HCT116 (cell line): ENCODE measurements around the gene NUCB1. TPM values are rescaled to one million over a fixed set of nuclear protein-coding genes. Genes with fewer than 3 reads are reported as not detected.
A peak's percentile ranks its signal among the peaks of the same experiment; 100 is the strongest.

Experiments
- ATAC-seq: fragments of 200-7000 bp; cut with Tn5 transposase; 2 replicates; pipeline ENCODE4 v1.9.1; 2020; ENCODE audit warnings: mild to moderate bottlenecking, moderate library complexity
- BruUV-seq: library from RNA; stranded (reverse); fragments of 400-500 nt; replicated peaks from 2 replicates; lab custom pipeline; 2021; lab: Mats Ljungman, UMichigan
- CTCF ChIA-PET: fragments of 300-600 bp; sonication (Branson Sonifier 250); formaldehyde crosslinking; loops from one replicate; lab custom pipeline; 2021; ENCODE audit warnings: antibody characterized with exemption; lab: Charles Lee
- POLR2A ChIA-PET: fragments of 300-600, 350-600 bp; sonication (Branson Sonifier 250); formaldehyde crosslinking; loops from one replicate; lab custom pipeline; 2021; ENCODE audit warnings: antibody characterized with exemption; lab: Charles Lee
- RAD21 ChIA-PET, 2 experiments: fragments of 300-600 bp; sonication (Branson Sonifier 250); formaldehyde crosslinking; loops; one replicate each; lab custom pipeline; 2023; ENCODE audit warnings: low total read pairs in 2 of 2; ENCODE audit not compliant: uncharacterized antibody in 2 of 2, unreplicated experiment in 2 of 2, low non-redundant PET in 1 of 2; lab: Charles Lee
- DNase-seq: peaks from one replicate; pipeline ENCODE4 v3.0.0-alpha.2; 2010; ENCODE audit warnings: low read depth, low spot score
- H2AFZ ChIP-seq: fragments of 200-600 bp; shearing (Covaris generic), sonication (generic); 2 replicates; pipeline ENCODE4 v1.6.1; 2017; ENCODE audit warnings: low read depth, mixed run types, mixed read lengths, antibody characterized with exemption, low read length; ENCODE audit not compliant: poor library complexity, severe bottlenecking
- H3K27ac ChIP-seq: 2 replicates; pipeline ENCODE4 v1.5.1; 2012; ENCODE audit warnings: low read depth, low read length
- H3K27me3 ChIP-seq: fragments of 200-600 bp; sonication (generic); 2 replicates; pipeline ENCODE4 v1.6.1; 2016; ENCODE audit warnings: mixed run types, low read length, mixed read lengths; ENCODE audit not compliant: insufficient read depth
- H3K36me3 ChIP-seq, 2 experiments: fragments of 200-500 bp in 1 of 2; fragments of 200-600 bp in 1 of 2; sonication (Bioruptor generic) in 1 of 2; sonication (generic) in 1 of 2; 2 replicates each; pipeline versions ENCODE4 v1.5.1 to v1.6.1; 2014 to 2016; ENCODE audit warnings: low read length in 2 of 2, inconsistent platforms in 1 of 2, mixed read lengths in 1 of 2, mixed run types in 1 of 2; ENCODE audit not compliant: insufficient read depth in 2 of 2, control insufficient read depth in 1 of 2
- H3K4me1 ChIP-seq, 2 experiments: fragments of 200-600 bp in 1 of 2; sonication (generic) in 1 of 2; 2 replicates each; pipeline versions ENCODE4 v1.5.1 to v1.6.1; 2012 to 2017; ENCODE audit warnings: low read length in 2 of 2, inconsistent platforms in 1 of 2, mild to moderate bottlenecking in 1 of 2, mixed read lengths in 1 of 2, mixed run types in 1 of 2, moderate library complexity in 1 of 2; ENCODE audit not compliant: insufficient read depth in 2 of 2, control insufficient read depth in 1 of 2
- H3K4me2 ChIP-seq: fragments of 200-600 bp; sonication (generic); 2 replicates; pipeline ENCODE4 v1.6.1; 2017; ENCODE audit warnings: mixed run types, low read length, mixed read lengths
- H3K4me3 ChIP-seq, 2 experiments: fragments of 200-600 bp in 1 of 2; sonication (generic) in 1 of 2; replicated peaks in 1 of 2; 2 replicates each; pipeline ENCODE4 v1.5.1; 2011 to 2016; ENCODE audit warnings: low read length in 2 of 2, control low read depth in 1 of 2, low read depth in 1 of 2, mild to moderate bottlenecking in 1 of 2, mixed read lengths in 1 of 2, mixed run types in 1 of 2
- H3K79me2 ChIP-seq: fragments of 200-600 bp; sonication (generic); 2 replicates; pipeline ENCODE4 v1.6.1; 2017; ENCODE audit warnings: mild to moderate bottlenecking, mixed run types, low read length, moderate library complexity, mixed read lengths; ENCODE audit not compliant: insufficient read depth
- H3K9ac ChIP-seq: fragments of 200-600 bp; sonication (generic); 2 replicates; pipeline ENCODE4 v1.6.1; 2016; ENCODE audit warnings: low read length, mixed read lengths
- H3K9me2 ChIP-seq: fragments of 200-600 bp; sonication (generic), shearing (Covaris generic); 2 replicates; pipeline ENCODE4 v1.6.1; 2017; ENCODE audit warnings: mixed run types, mild to moderate bottlenecking, moderate library complexity; ENCODE audit not compliant: insufficient read depth
- H3K9me3 ChIP-seq, 2 experiments: fragments of 200-500 bp in 1 of 2; fragments of 200-600 bp in 1 of 2; sonication (Bioruptor generic) in 1 of 2; sonication (generic) in 1 of 2; 2 replicates each; pipeline ENCODE4 v1.6.1; 2014 to 2017; ENCODE audit warnings: low read length in 2 of 2, mixed read lengths in 2 of 2, inconsistent platforms in 1 of 2, low read depth in 1 of 2, mild to moderate bottlenecking in 1 of 2, mixed run types in 1 of 2, moderate library complexity in 1 of 2; ENCODE audit not compliant: control insufficient read depth in 1 of 2, insufficient read depth in 1 of 2
- H4K20me1 ChIP-seq: fragments of 200-600 bp; sonication (generic), shearing (Covaris generic); 2 replicates; pipeline ENCODE4 v1.6.1; 2017; ENCODE audit warnings: mixed run types, mild to moderate bottlenecking, moderate library complexity; ENCODE audit not compliant: insufficient read depth
- CBX3 ChIP-seq: IDR thresholded peaks from 2 replicates; pipeline ENCODE4 v1.6.1; 2012; ENCODE audit warnings: low read depth
- CEBPB ChIP-seq: IDR thresholded peaks from 2 replicates; pipeline ENCODE4 v1.6.1; 2012; ENCODE audit warnings: low read depth
- EZH2 ChIP-seq: fragments of 200-600 bp; sonication (generic); IDR thresholded peaks from 2 replicates; pipeline ENCODE4 v1.6.1; 2017; ENCODE audit warnings: antibody characterized with exemption, mixed run types
- EZH2phosphoT487 ChIP-seq: fragments of 200-600 bp; IDR thresholded peaks from 2 replicates; pipeline ENCODE4 v1.6.1; 2018; ENCODE audit warnings: antibody characterized with exemption, borderline replicate concordance
- FOSL1 ChIP-seq: IDR thresholded peaks from 2 replicates; pipeline ENCODE4 v1.6.1; 2012; ENCODE audit warnings: low read depth
- POLR2A ChIP-seq: IDR thresholded peaks from 2 replicates; pipeline ENCODE4 v1.7.0; 2011; ENCODE audit warnings: borderline replicate concordance; ENCODE audit not compliant: insufficient read depth, insufficient read length; ENCODE audit errors: extremely low read depth
- POLR2AphosphoS5 ChIP-seq: IDR thresholded peaks from 2 replicates; pipeline ENCODE4 v1.6.1; 2011; ENCODE audit warnings: mild to moderate bottlenecking, low read depth, low read length, moderate library complexity
- SIN3A ChIP-seq: IDR thresholded peaks from 2 replicates; pipeline ENCODE4 v1.6.1; 2012; ENCODE audit warnings: low read depth
- SP1 ChIP-seq: IDR thresholded peaks from 2 replicates; pipeline ENCODE4 v1.6.1; 2012; ENCODE audit warnings: low read depth
- SRF ChIP-seq: IDR thresholded peaks from 2 replicates; pipeline ENCODE4 v1.6.1; 2012; ENCODE audit warnings: low read depth
- TCF7L2 ChIP-seq: IDR thresholded peaks from 2 replicates; pipeline ENCODE4 v1.7.0; 2011; ENCODE audit warnings: borderline replicate concordance, inconsistent platforms; ENCODE audit not compliant: insufficient read depth, insufficient read length; ENCODE audit errors: extremely low read depth
- YY1 ChIP-seq: IDR thresholded peaks from 2 replicates; pipeline ENCODE4 v1.6.1; 2011; ENCODE audit warnings: low read length, low read depth, moderate library complexity, mild to moderate bottlenecking; ENCODE audit not compliant: insufficient replicate concordance; ENCODE audit errors: extremely low read depth
- ZFX ChIP-seq: fragments of 450-650 bp; IDR thresholded peaks from 2 replicates; pipeline ENCODE4 v1.6.1; 2017
- intact Hi-C: fragments of 100-400 bp; cut with micrococcal nuclease; formaldehyde crosslinking; loops from 2 replicates; pipeline ENCODE4 v1.10.0; 2022
- total RNA-seq: library from RNA; stranded (reverse); gene quantifications from one replicate; pipeline ENCODE4 v1.2.1, GENCODE V29; 2021; ENCODE audit not compliant: unreplicated experiment
- TF ChIP-seq, protein P1 (sequence below): IDR thresholded peaks from 2 replicates; pipeline ENCODE4 v1.6.1; 2012
- TF ChIP-seq, protein P2 (sequence below): IDR thresholded peaks from 2 replicates; pipeline ENCODE4 v1.6.1; 2012
- TF ChIP-seq, protein P3 (sequence below): IDR thresholded peaks from 2 replicates; pipeline ENCODE4 v1.6.1; 2012; ENCODE audit warnings: low read depth
- TF ChIP-seq, protein P4 (sequence below): IDR thresholded peaks from 2 replicates; pipeline ENCODE4 v1.6.1; 2011; ENCODE audit warnings: mild to moderate bottlenecking, low read length, moderate library complexity; ENCODE audit not compliant: insufficient replicate concordance; ENCODE audit errors: extremely low read depth

The NUCB1 gene
- total RNA-seq, 1 experiment from 2014 or later, result 88.8 TPM

DNA sequence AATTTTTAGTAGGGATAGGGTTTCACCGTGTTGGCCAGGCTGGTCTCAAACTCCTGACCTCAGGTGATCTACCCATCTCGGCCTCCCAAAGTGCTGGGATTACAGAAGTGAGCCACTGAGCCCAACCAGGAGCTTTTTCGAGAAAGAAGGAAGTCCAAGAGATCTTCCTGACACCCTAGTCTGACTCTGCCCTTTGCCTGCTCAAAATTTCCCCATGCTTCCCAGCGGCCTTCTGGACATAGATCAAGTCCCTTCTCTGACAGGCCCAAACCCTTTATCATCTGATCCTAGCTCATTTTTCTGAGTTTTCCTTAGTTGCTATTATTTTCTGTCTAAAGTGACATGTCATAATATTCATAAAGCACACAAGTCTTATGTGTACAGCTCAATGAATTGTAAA lies 53.0 kb downstream of the NUCB1 start (continued):
- TF ChIP-seq, protein P1, sequence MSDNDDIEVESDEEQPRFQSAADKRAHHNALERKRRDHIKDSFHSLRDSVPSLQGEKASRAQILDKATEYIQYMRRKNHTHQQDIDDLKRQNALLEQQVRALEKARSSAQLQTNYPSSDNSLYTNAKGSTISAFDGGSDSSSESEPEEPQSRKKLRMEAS, result no peak
- no peak for TF ChIP-seq EZH2phosphoT487
- TF ChIP-seq ZFX, result no peak
- TF ChIP-seq, protein P2, sequence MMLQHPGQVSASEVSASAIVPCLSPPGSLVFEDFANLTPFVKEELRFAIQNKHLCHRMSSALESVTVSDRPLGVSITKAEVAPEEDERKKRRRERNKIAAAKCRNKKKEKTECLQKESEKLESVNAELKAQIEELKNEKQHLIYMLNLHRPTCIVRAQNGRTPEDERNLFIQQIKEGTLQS, result no peak
- TF ChIP-seq SIN3A, result no peak

DNA sequence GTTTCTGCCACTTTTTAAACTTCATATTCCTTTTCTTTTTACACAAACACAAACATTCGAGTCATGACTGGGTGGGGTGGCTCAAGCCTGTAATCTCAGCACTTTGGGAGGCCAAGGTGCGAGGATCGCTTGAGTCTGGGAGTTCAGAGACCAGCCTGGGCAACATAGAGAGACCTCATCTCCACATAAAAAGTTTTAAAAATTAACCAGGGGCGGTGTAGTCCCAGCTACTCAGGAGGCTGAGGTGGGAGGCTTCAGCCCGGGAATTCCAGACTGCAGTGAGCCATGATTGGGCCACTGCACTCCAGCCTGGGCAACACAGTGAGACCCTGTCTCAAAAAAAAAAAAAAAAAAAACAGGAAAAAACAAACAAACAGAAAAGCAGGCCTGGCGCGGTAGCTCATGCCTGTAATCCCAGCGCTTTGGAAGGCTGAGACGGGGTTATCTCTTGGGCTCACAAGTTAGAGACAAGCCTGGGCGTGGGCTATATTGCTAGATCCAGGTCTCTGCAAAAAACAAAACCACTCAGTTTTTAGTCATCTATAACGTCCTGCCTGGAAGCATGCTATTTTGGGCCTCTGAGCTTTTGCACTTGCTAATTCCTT lies 54.0 kb downstream of the NUCB1 start:
- DNase-seq, result no peak
- ChIA-PET POLR2A (interaction anchor here (0.6 to 1.5 kb wide), 7 partner anchors 17 to 83 kb away, joined by 3 to 7 read pairs (median 3); partner anchors contain the start of genes DHDH, NUCB1 and PPP1R15A), RAD21 (no interaction called here), CTCF (interaction anchor here (1.2 kb wide), 1 partner anchor 17 kb away, joined by 5 read pairs; no protein-coding TSS in a partner anchor)
- peak overlapping the region; percentile 92 for H3K27ac ChIP-seq
- H3K9me3 ChIP-seq, result no peaks in the 10 kb centered on the region
- H3K4me2 ChIP-seq, result peak overlapping the region; percentile 76
- H3K9ac ChIP-seq, result peak overlapping the region; percentile 94
- H3K4me3 ChIP-seq, result peak overlapping the region; percentile 41 to 98
- ATAC-seq, result no peak
- H3K36me3 ChIP-seq, result peaks cover 0 to 4% of the 10 kb centered on the region in 2 experiments; a peak in 1 of 4 replicates
- no peaks in the 10 kb centered on the region for H3K9me2 ChIP-seq
- H2AFZ ChIP-seq, result peak overlapping the region; percentile 4
- TSS peak; percentile 96 for BruUV-seq
- H4K20me1 ChIP-seq, result no peaks in the 10 kb centered on the region
- intact Hi-C loops, result no loop called here
- no peaks in the 10 kb centered on the region for H3K27me3 ChIP-seq
- H3K4me1 ChIP-seq, result peaks cover 5 to 19% of the 10 kb centered on the region in 2 experiments; a peak in 3 of 4 replicates
- peaks cover 16% of the 10 kb centered on the region for H3K79me2 ChIP-seq
- TF ChIP-seq CEBPB (no peak), SRF (no peak), POLR2A (no peak), POLR2AphosphoS5 (no peak), CBX3 (no peak), EZH2 (no peak), ZFX (no peak), FOSL1 (no peak), EZH2phosphoT487 (no peak), YY1 (no peak), TCF7L2 (no peak), SP1 (no peak)
- TF ChIP-seq, protein P1, result no peak
- TF ChIP-seq, protein P3, sequence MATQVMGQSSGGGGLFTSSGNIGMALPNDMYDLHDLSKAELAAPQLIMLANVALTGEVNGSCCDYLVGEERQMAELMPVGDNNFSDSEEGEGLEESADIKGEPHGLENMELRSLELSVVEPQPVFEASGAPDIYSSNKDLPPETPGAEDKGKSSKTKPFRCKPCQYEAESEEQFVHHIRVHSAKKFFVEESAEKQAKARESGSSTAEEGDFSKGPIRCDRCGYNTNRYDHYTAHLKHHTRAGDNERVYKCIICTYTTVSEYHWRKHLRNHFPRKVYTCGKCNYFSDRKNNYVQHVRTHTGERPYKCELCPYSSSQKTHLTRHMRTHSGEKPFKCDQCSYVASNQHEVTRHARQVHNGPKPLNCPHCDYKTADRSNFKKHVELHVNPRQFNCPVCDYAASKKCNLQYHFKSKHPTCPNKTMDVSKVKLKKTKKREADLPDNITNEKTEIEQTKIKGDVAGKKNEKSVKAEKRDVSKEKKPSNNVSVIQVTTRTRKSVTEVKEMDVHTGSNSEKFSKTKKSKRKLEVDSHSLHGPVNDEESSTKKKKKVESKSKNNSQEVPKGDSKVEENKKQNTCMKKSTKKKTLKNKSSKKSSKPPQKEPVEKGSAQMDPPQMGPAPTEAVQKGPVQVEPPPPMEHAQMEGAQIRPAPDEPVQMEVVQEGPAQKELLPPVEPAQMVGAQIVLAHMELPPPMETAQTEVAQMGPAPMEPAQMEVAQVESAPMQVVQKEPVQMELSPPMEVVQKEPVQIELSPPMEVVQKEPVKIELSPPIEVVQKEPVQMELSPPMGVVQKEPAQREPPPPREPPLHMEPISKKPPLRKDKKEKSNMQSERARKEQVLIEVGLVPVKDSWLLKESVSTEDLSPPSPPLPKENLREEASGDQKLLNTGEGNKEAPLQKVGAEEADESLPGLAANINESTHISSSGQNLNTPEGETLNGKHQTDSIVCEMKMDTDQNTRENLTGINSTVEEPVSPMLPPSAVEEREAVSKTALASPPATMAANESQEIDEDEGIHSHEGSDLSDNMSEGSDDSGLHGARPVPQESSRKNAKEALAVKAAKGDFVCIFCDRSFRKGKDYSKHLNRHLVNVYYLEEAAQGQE, result no peak
- TF ChIP-seq, protein P4, sequence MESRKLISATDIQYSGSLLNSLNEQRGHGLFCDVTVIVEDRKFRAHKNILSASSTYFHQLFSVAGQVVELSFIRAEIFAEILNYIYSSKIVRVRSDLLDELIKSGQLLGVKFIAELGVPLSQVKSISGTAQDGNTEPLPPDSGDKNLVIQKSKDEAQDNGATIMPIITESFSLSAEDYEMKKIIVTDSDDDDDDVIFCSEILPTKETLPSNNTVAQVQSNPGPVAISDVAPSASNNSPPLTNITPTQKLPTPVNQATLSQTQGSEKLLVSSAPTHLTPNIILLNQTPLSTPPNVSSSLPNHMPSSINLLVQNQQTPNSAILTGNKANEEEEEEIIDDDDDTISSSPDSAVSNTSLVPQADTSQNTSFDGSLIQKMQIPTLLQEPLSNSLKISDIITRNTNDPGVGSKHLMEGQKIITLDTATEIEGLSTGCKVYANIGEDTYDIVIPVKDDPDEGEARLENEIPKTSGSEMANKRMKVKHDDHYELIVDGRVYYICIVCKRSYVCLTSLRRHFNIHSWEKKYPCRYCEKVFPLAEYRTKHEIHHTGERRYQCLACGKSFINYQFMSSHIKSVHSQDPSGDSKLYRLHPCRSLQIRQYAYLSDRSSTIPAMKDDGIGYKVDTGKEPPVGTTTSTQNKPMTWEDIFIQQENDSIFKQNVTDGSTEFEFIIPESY, result no peak
